Peyer's patch (tissue), 4 donors: Measurements from ENCODE around the gene DGCR2.

Experiments used
- CTCF ChIP-seq, 6 experiments: fragments of 450-650 bp in 4 of 6; fragments of 200-600 bp in 2 of 6; sonication (generic) in 1 of 6; IDR thresholded peaks; one replicate each; pipeline ENCODE4 v1.5.1; 2017 to 2019; ENCODE audit warnings: antibody characterized with exemption in 6 of 6, mild to moderate bottlenecking in 3 of 6, moderate library complexity in 1 of 6
- POLR2A ChIP-seq, 2 donors: fragments of 450-650 bp; IDR thresholded peaks; one replicate each; pipeline ENCODE4 v1.5.1; 2017; ENCODE audit warnings: antibody characterized with exemption in 2 of 2, mild to moderate bottlenecking in 2 of 2, moderate library complexity in 2 of 2

GRCh38 chr22:19125011-19125410 is 2.8 kb upstream of the DGCR2 start:
- TF ChIP-seq CTCF (IDR thresholded peaks at IDR 0.05): no peak
- TF ChIP-seq POLR2A (IDR thresholded peaks at IDR 0.05): no peak
